CD4-positive, alpha-beta memory T cell (primary cell): Measurements from ENCODE around the gene TLR5. TPM values are rescaled to one million over a fixed set of nuclear protein-coding genes. Genes with fewer than 3 reads are reported as not detected.

Source experiments
- CTCF ChIA-PET: fragments of 350-600 bp; sonication (Branson Sonifier 250); formaldehyde crosslinking; loops from one replicate; lab custom pipeline; 2021; ENCODE audit warnings: inconsistent platforms; ENCODE audit not compliant: partially characterized antibody; lab: Charles Lee
- POLR2A ChIA-PET: fragments of 350-600 bp; sonication (Branson Sonifier 250); formaldehyde crosslinking; loops from one replicate; lab custom pipeline; 2021; ENCODE audit not compliant: partially characterized antibody; lab: Charles Lee
- DNase-seq, 5 donors: peaks; one replicate each; pipeline versions ENCODE4 v3.0.0 to v3.0.0-alpha.2; 2020 to 2022; ENCODE audit warnings: mixed read lengths in 1 of 5
- H3K27ac ChIP-seq: one replicate; pipeline ENCODE4 v1.7.0; 2013; ENCODE audit warnings: low read depth, low read length
- H3K27me3 ChIP-seq: 2 replicates; pipeline ENCODE4 v1.7.0; 2013; ENCODE audit warnings: mild to moderate bottlenecking, low read length, moderate library complexity; ENCODE audit not compliant: insufficient read depth
- H3K36me3 ChIP-seq: 2 replicates; pipeline ENCODE4 v1.7.0; 2013; ENCODE audit warnings: mild to moderate bottlenecking, low read length, moderate library complexity; ENCODE audit not compliant: insufficient read depth
- H3K4me1 ChIP-seq: 2 replicates; pipeline ENCODE4 v1.7.0; 2013; ENCODE audit warnings: mild to moderate bottlenecking, low read length, moderate library complexity; ENCODE audit not compliant: insufficient read depth
- H3K4me3 ChIP-seq, 2 donors: one replicate each; pipeline ENCODE4 v1.7.0; 2013; ENCODE audit warnings: low read length in 2 of 2, mild to moderate bottlenecking in 1 of 2
- H3K9me3 ChIP-seq, 2 donors: one replicate each; pipeline ENCODE4 v1.7.0; 2013; ENCODE audit warnings: low read length in 2 of 2, control low read depth in 1 of 2; ENCODE audit not compliant: control insufficient read depth in 1 of 2
- H3K27ac Mint-ChIP-seq, 7 donors: one replicate each; pipeline ENCODE4 v1.8.0; 2020 to 2021; ENCODE audit warnings: mixed read lengths in 7 of 7, mild to moderate bottlenecking in 6 of 7, inconsistent platforms in 3 of 7, moderate library complexity in 3 of 7
- H3K27me3 Mint-ChIP-seq, 2 donors: one replicate each; pipeline ENCODE4 v1.8.0; 2020 to 2021; ENCODE audit warnings: mixed read lengths in 2 of 2
- H3K36me3 Mint-ChIP-seq, 2 donors: one replicate each; pipeline ENCODE4 v1.8.0; 2020 to 2021; ENCODE audit warnings: mixed read lengths in 2 of 2, inconsistent platforms in 1 of 2, mild to moderate bottlenecking in 1 of 2
- H3K4me1 Mint-ChIP-seq, 4 donors: one replicate each; pipeline ENCODE4 v1.8.0; 2020 to 2021; ENCODE audit warnings: mixed read lengths in 4 of 4, mild to moderate bottlenecking in 1 of 4
- H3K4me3 Mint-ChIP-seq, 8 donors: one replicate each; pipeline ENCODE4 v1.8.0; 2020 to 2021; ENCODE audit warnings: mixed read lengths in 8 of 8, mild to moderate bottlenecking in 7 of 8, moderate library complexity in 6 of 8, inconsistent platforms in 3 of 8
- H3K9me3 Mint-ChIP-seq, 8 donors: one replicate each; pipeline ENCODE4 v1.8.0; 2020 to 2021; ENCODE audit warnings: mixed read lengths in 8 of 8, mild to moderate bottlenecking in 5 of 8, inconsistent platforms in 3 of 8, moderate library complexity in 1 of 8
- intact Hi-C: fragments of 100-400 bp; cut with micrococcal nuclease; formaldehyde crosslinking; loops from one replicate; pipeline ENCODE4 v1.15.1; 2023
- polyA plus RNA-seq, 2 donors: library from polyadenylated mRNA; unstranded; fragments of 300-500 nt; fragmentation: Illumina TruSeq; gene quantifications; one replicate each; pipeline ENCODE4 v1.2.3, GENCODE V29; 2021
- total RNA-seq, 2 experiments: library from RNA; stranded (reverse); gene quantifications; one replicate each; pipeline ENCODE4 v1.2.3, GENCODE V29; 2021

Gene TLR5
- total and polyA plus RNA-seq, 4 experiments from 2014 or later = 1.4 to 7.1 (median 4.4) TPM

DNA sequence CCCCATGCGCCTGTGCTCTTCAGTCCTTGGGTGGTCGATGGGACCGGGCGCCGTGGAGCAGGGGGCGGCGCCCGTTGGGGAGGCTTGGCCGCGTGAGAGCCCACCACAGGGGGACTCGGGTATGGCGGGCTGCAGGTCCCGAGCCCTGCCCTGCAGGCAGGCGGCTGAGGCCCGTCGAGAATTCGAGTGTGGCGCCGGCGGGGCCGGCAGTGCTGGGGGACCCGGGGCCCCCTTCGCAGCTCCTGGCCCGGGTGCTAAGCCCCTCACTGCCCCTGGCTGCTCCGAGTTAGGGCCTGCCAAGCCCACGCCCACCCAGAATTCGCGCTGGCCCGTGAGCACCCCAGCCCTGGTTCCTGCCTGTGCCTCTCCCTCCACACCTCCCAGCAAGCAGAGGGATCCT lies 26.1 kb downstream of the TLR5 start:
- Mint-ChIP-seq H3K27me3 (no peaks in the 10 kb centered on the region), H3K27ac (no peak overlapping the region), H3K4me1 (no peaks in the 10 kb centered on the region), H3K4me3 (no peak overlapping the region), H3K9me3 (peaks cover 0 to 3% (median 0%) of the 10 kb centered on the region in 8 donors), H3K36me3 (no peaks in the 10 kb centered on the region)
- Histone ChIP-seq H3K4me3 (no peak overlapping the region), H3K4me1 (no peaks in the 10 kb centered on the region), H3K9me3 (no peaks in the 10 kb centered on the region), H3K27me3 (no peaks in the 10 kb centered on the region), H3K36me3 (no peaks in the 10 kb centered on the region), H3K27ac (no peak overlapping the region)
- intact Hi-C loops = no loop called here
- ChIA-PET CTCF (interaction anchor here (1.1 to 1.3 kb wide), 2 partner anchors 13 to 17 kb away, joined by 4 read pairs; no protein-coding TSS in a partner anchor), POLR2A (no interaction called here)
- no peak for DNase-seq

DNA sequence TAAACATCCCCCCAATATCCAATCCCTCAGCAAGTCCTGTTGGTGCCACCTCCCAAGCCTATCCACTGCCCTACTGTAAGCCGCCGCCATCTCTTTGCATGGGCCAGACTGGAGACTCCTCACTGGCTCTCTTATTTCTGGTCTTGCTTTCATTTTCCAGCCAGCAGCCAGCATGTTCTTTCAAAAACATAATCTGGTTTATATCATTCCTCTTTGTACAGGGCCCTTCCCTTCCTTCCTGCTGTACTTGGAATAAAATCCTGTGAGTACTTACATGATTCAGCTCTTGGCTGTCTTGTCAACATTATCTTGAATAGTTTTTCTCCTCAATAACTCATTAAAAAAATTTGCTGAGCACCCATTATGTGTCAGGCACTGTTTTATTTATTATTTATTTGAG lies 28.2 kb downstream of the TLR5 start:
- CTCF ChIA-PET = interaction anchor here (1.0 to 4.6 kb wide), 2 partner anchors 9 to 19 kb away, joined by 4 to 33 read pairs; no protein-coding TSS in a partner anchor
- no peak for DNase-seq
- no peak overlapping the region for H3K4me3 Mint-ChIP-seq
- POLR2A ChIA-PET = no interaction called here
- no peak overlapping the region for H3K27ac ChIP-seq
- intact Hi-C loops = no loop called here
- H3K9me3 ChIP-seq = no peaks in the 10 kb centered on the region
- no peaks in the 10 kb centered on the region for H3K36me3 Mint-ChIP-seq
- no peaks in the 10 kb centered on the region for H3K4me1 Mint-ChIP-seq
- H3K36me3 ChIP-seq = no peaks in the 10 kb centered on the region
- no peak overlapping the region for H3K27ac Mint-ChIP-seq
- peaks cover 0 to 3% (median 0%) of the 10 kb centered on the region in 8 donors for H3K9me3 Mint-ChIP-seq
- H3K27me3 ChIP-seq = no peaks in the 10 kb centered on the region
- H3K4me1 ChIP-seq = no peaks in the 10 kb centered on the region
- H3K4me3 ChIP-seq = no peak overlapping the region
- peaks cover 0 to 1% of the 10 kb centered on the region in 2 donors for H3K27me3 Mint-ChIP-seq

DNA sequence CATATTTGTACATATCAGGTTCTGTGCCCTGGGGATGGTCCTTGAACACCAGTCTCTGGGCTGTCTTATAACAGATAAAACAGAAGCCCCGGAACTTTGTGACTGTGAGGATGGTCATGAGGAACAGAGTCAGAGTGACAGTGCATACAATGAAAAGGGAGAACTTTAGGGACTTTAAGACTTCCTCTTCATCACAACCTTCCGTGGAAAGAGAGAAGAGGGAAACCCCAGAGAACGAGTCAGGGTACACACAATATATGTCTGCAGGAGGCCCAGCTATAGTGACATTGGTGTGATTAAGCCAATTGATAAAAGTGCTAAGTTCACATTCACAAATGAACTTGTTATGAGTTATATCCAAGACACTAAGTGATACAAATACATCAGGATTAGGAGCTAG lies 32.1 kb downstream of the TLR5 start:
- POLR2A ChIA-PET = no interaction called here
- Mint-ChIP-seq H3K36me3 (no peaks in the 10 kb centered on the region), H3K27ac (no peak overlapping the region), H3K4me3 (no peak overlapping the region), H3K9me3 (peaks cover 0 to 2% (median 0%) of the 10 kb centered on the region in 8 donors), H3K27me3 (peaks cover 2 to 7% of the 10 kb centered on the region in 2 donors), H3K4me1 (no peaks in the 10 kb centered on the region)
- intact Hi-C loops = no loop called here
- Histone ChIP-seq H3K27ac (no peak overlapping the region), H3K9me3 (no peaks in the 10 kb centered on the region), H3K4me1 (no peaks in the 10 kb centered on the region), H3K4me3 (no peak overlapping the region), H3K36me3 (no peaks in the 10 kb centered on the region), H3K27me3 (no peaks in the 10 kb centered on the region)
- DNase-seq = no peak
- CTCF ChIA-PET = interaction anchor here (4.6 kb wide), 1 partner anchor 13 kb away, joined by 33 read pairs; no protein-coding TSS in a partner anchor

DNA sequence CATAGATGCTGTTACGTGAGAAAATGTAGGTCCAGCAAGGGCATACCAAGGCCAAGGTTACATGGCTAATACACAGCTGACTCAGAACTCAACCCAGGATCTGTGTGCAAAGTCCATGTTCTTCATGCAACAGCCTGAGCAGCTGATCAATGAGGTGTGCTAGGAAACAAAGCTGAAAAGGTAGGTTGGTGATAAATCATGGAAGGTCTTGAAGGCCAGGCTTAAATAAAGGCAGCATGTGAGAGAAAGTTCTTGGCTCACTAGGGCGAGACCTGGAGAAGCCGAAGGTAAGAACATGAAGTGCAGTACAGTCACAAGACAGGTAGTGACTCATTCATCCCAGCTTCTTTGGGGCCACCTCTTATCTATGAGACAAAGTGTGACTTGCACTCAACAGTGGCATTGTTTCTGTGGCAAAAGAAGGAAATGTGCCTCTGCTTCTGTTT lies 33.4 kb downstream of the TLR5 start:
- DNase-seq = no peak
- Mint-ChIP-seq H3K27me3 (peaks cover 2 to 10% of the 10 kb centered on the region in 2 donors), H3K9me3 (no peaks in the 10 kb centered on the region), H3K4me3 (no peak overlapping the region), H3K4me1 (no peaks in the 10 kb centered on the region), H3K36me3 (no peaks in the 10 kb centered on the region), H3K27ac (no peak overlapping the region)
- Histone ChIP-seq H3K9me3 (no peaks in the 10 kb centered on the region), H3K4me3 (no peak overlapping the region), H3K27me3 (no peaks in the 10 kb centered on the region), H3K4me1 (no peaks in the 10 kb centered on the region), H3K27ac (no peak overlapping the region), H3K36me3 (no peaks in the 10 kb centered on the region)
- intact Hi-C loops = no loop called here
- ChIA-PET POLR2A (interaction anchor here (1.0 kb wide), 1 partner anchor 25 kb away, joined by 3 read pairs; no protein-coding TSS in a partner anchor), CTCF (interaction anchor here (1.0 kb wide), 1 partner anchor 17 kb away, joined by 4 read pairs; no protein-coding TSS in a partner anchor)

DNA sequence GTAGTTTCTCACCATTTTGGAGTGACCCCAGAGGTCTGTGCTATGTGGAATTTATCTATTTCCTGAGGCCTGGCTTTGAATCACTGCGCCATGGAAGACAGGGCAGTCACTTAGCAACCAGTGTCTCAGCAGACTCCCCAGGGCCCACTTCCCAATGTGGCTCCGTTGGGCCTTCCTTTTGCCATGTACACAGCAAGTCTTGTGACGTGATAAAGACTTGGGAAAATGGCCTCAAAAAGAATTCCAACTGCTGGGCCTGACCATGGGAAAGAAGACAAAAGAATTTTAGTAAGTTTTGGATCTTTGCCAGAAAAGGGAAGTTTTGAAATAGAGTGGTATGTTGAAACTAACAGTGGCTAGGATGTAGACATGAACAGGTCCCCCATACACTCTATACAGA lies 36.2 kb downstream of the TLR5 start:
- H3K36me3 Mint-ChIP-seq = no peaks in the 10 kb centered on the region
- H3K4me3 Mint-ChIP-seq = no peak overlapping the region
- Histone ChIP-seq H3K4me3 (no peak overlapping the region), H3K9me3 (no peaks in the 10 kb centered on the region), H3K27ac (no peak overlapping the region), H3K36me3 (no peaks in the 10 kb centered on the region), H3K27me3 (no peaks in the 10 kb centered on the region), H3K4me1 (no peaks in the 10 kb centered on the region)
- ChIA-PET POLR2A (no interaction called here), CTCF (no interaction called here)
- no peaks in the 10 kb centered on the region for H3K9me3 Mint-ChIP-seq
- peaks cover 2 to 15% of the 10 kb centered on the region in 2 donors for H3K27me3 Mint-ChIP-seq
- intact Hi-C loops = no loop called here
- H3K4me1 Mint-ChIP-seq = peaks cover 0 to 2% (median 0%) of the 10 kb centered on the region in 4 donors
- DNase-seq = no peak
- H3K27ac Mint-ChIP-seq = no peak overlapping the region

DNA sequence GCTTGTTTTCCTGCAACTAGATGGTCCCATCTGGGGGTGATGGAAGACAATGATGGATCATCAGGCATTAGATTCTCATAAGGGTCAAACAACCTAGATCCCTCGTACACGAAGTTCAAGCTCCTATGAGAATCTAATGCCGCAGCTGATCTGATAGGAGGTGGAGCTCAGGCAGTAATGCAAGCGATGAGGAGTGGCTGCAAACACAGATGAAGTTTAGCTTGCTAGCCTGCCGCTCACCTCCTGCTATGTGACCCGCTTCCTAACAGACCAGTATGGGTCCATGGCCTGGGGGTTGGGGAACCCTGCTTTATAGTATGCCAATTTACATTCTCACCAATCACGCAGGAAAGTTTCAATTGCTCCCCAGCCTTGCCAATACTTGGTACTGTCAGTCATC lies 37.5 kb downstream of the TLR5 start:
- ChIA-PET CTCF (no interaction called here), POLR2A (no interaction called here)
- H3K27me3 ChIP-seq = no peaks in the 10 kb centered on the region
- no peaks in the 10 kb centered on the region for H3K9me3 ChIP-seq
- Mint-ChIP-seq H3K4me3 (no peak overlapping the region), H3K27me3 (peaks cover 2 to 14% of the 10 kb centered on the region in 2 donors), H3K4me1 (peaks cover 0 to 2% (median 0%) of the 10 kb centered on the region in 4 donors), H3K9me3 (peaks cover 0 to 8% (median 3%) of the 10 kb centered on the region in 8 donors), H3K27ac (no peak overlapping the region), H3K36me3 (no peaks in the 10 kb centered on the region)
- H3K36me3 ChIP-seq = no peaks in the 10 kb centered on the region
- H3K4me1 ChIP-seq = no peaks in the 10 kb centered on the region
- intact Hi-C loops = no loop called here
- DNase-seq = no peak
- no peak overlapping the region for H3K27ac ChIP-seq
- no peak overlapping the region for H3K4me3 ChIP-seq

DNA sequence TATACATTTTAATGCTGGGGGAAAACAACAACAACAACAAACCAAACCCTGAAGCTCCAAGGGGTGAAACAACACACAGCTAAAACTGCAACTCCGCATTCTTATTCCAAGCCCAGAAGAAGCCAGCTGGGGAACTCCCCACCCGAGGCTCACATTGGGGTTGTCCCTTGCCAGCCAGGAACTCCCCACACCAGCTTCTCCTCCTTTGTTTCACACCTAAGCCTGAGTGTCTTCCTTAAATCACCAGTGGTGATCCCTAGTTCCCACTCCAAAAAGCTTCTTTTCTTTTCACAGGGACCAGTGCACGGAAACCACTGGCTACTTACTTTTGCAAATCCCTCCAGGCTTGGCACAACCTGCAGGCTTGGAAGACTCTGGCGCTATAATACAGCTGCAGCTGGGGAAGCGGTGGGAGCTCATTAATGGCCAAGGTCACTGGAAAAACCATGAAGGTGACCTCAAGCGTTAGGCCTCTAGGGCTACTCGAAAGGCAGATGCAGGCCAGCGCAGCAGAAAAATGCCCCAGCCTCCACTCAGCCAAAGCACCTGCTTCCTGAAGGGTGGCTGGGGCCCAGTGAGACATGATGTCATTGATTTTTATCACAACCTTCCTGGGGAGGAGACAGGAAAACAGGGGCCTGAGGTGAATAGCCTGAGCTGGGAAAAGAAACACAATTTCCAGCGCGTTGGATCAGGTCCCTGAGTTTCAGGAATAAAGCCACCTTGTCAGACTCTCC lies 40.1 kb downstream of the TLR5 start:
- Histone ChIP-seq H3K9me3 (no peaks in the 10 kb centered on the region), H3K4me1 (no peaks in the 10 kb centered on the region), H3K27me3 (no peaks in the 10 kb centered on the region), H3K36me3 (no peaks in the 10 kb centered on the region), H3K4me3 (no peak overlapping the region), H3K27ac (no peak overlapping the region)
- no peak for DNase-seq
- peaks cover 5 to 21% (median 17%) of the 10 kb centered on the region in 8 donors for H3K9me3 Mint-ChIP-seq
- H3K27me3 Mint-ChIP-seq = peaks cover 8 to 20% of the 10 kb centered on the region in 2 donors
- ChIA-PET CTCF (interaction anchor here (1.3 kb wide), 2 partner anchors 13 to 31 kb away, joined by 3 to 5 read pairs; no protein-coding TSS in a partner anchor), POLR2A (no interaction called here)
- H3K36me3 Mint-ChIP-seq = peaks cover 0 to 2% of the 10 kb centered on the region in 2 donors
- H3K4me3 Mint-ChIP-seq = no peak overlapping the region
- no peak overlapping the region for H3K27ac Mint-ChIP-seq
- peaks cover 0 to 2% (median 0%) of the 10 kb centered on the region in 4 donors for H3K4me1 Mint-ChIP-seq
- intact Hi-C loops = no loop called here
